GM15510 (cell line): ENCODE measurements around the gene KLHDC9.

Experiments
- POLR2A ChIP-seq: IDR thresholded peaks from 3 replicates; pipeline ENCODE4 v1.6.1; 2011; ENCODE audit warnings: borderline replicate concordance; ENCODE audit not compliant: insufficient read length; ENCODE audit errors: extremely low read depth

Gene KLHDC9

DNA sequence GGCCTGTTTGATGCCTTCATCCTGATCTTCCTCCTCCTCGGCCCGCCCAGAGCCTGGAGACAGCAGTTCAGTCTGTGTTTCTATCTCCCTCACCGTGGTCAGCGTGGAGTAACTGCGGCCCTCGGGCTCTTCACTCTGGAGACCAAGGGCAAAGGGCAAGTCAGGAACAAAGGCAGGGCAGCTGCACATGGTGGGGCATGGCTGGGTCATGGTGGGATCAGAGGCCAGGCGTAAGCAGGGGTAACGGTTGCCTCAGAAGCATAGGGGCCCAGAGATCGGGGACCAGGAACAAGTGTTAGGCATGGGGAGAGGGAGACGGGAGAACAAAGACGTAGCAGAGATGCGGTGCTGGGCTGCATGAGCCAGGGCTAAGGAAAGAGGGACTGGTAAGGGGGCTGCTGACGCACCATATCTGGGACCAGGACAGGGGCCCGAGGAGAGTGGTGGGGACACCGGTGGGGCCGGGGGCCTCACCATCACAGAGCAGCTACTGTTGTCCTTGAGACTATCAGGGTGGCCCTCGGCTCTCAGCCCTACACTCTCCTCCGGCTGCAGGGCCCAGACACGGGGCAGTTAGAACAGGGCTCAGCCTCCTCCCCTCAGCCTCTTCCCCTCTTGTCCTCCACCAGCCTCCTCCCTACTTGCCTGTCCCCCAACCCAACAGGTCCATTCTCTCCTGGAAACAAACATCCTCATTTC lies 25.3 kb upstream of the KLHDC9 start:
- TF ChIP-seq POLR2A, result no peak

DNA sequence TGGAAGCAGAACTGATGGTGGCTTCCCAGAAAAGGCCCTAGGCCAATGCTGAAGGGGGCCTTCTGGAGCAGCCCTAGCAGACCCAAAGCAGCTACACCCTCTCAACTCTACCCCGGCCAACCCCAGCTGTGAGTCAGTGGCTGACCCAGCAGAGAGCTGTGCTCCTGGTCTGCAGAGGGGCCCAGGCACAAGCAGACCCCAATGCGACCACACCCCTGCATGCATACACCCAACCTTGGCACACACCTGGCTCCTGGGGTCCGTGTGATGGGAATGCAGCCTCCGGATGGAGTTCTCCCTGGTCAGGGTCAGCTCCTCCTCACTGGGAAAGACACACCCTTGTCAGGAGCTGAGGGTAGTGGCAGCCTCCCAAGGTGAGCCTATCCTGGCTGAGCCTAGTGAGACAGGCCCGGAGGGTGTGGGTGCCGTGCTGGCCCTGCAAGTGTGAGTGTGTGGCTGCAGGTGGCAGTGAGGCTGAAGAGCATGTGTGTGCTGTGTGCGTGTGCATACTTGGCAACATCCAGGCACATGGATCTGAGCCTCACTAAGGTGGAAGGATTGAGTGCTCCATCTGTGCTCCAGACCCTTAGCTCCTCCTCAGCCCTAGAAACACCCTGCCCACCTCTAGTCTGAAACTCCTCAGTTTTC lies 24.6 kb upstream of the KLHDC9 start:
- TF ChIP-seq POLR2A, result no peak

DNA sequence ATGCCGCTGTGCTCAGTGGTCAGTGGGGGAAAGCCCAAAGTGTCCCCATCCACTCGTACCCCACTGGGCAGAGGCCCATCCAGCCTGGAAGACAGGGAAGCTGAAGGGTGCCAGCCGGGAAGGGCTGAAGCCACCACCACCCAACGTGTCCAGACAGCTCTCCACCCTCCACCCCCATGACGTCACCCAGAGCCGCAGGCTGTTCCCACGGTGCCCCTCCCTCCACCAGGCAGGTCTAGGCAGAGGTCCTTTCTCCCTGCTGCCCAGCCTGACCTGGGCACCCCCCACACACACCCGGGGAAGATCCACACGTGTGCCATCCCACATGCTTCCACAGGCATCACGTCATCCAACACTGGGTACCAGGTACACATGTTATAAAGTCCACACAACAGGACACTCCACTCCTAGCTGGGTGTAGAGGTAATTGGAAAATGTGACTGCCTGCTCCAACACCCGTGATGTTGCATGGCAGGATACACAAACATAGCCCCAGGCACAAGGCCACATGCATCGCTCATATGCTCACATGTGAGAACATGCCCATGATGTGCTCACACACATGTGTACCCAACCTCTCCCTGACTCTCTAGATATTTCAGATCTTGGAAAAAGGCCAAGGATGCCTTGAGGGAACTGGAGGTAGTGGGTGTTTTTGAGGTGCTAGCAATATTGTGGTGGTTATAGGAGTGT lies 23.3 kb upstream of the KLHDC9 start:
- TF ChIP-seq POLR2A, result no peak

DNA sequence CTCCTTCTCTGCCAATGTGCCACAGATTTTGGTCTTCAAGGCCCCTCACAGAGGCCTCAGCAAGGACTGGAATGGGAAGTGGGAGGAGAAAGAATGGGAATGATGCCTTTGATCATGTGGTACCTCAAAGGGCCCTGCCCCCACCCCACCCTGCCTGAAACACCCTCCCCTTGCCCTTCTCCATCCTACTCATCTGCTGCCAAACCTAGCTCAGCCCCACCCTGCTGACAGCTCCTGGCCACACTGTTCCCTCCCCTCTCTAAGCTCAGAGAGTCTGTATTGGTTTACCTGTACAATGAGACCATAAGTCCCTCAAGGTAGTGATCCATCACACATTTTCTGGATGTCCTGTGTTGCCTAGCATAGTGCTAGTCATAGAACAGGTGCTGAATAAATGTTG lies 21.8 kb upstream of the KLHDC9 start:
- TF ChIP-seq POLR2A, result no peak

DNA sequence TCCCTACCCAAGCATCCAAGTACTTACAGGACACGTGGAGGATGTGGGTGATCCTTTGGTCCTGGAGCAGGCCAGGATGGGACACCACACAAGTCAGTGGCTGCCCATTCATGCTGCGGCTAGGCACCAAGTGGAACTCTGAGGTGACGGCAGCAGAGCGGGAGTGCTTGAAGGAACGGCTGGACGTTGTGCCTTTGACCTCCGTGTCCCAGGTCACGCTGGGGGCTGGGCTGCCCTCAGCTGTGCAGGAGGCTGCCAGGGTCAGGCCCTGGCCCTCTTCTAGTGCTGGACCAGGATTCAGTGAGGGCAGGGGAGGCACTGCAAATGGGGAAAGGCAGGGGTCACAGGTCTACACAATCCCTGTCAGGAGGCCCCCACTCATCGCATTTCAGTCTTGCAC lies 20.7 kb upstream of the KLHDC9 start:
- no peak for TF ChIP-seq POLR2A

DNA sequence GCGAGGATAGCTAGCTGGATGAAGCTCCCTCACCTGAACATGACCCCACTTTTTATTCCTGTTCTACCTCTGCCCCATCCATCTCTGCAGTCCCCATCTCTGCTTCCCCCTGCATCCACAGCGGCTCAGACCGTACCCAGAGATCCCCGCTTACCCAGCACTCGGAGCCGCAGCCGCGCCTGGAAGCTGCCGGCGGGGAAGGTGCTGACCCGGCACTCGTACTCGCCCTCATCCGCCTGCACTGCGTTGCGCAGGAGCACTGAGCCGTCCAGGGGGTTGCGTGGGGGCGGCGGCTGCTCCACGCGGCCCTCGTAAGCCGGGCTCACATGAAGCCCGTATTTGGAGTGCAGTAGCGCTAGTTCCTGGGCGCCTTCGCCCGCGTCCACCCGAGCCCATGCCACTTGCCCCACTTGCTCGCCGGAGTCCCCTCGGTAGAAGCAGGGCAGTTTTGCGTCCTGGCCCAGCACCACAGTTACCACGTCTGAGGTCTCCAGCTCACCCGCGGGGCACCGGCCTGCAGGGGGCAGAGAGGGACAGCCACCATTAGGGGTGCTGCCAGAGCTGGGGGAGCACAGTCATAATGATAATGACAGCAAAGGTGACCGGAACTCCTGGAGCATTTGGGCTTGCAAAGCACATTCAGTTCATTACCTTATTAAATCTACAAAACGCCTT lies 18.6 kb upstream of the KLHDC9 start:
- no peak for TF ChIP-seq POLR2A

DNA sequence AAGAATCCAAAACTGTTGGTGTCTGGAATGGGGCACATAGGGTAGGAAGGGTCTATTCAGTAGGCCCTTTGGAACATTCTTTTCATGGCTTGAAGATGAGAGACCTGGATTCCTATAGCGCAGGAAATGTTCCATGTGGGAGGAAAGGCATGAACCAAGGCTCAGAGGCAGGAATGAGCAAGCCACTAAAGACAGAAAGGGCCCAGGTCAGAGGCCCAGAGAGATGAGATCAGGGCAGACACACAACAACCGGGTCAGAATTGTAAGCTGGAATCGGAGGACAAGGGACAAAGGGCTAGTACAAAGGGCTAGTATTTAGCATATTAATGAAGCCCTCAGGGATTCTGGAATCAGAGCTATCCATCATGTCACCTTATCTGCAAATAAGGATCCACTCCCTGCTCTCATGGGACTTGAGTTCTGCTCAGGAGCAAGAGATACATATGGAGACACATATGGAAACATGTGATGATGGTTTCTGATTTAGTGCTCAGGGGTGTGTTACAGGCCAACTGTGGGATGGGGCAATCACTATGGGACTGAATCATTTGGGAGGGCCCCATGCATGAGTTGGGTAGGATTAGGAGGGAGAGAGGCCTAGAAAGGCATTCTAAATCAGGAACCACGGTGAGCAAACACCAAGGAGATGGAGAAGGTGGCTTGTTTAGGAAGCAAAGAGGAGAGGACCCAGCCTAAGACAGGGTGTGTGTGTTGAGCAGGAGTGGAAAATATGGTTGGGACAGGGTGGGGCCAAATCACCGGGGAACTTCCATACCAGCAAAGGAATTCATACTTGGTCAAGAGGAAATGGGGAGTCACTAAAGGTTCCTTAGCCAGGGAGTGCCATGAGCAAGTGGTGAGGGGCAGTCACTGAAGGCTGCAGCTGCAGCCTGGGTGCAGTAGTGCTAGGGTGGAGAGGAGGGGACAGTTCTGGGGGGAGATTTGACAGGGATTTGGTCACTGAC lies 17.4 kb upstream of the KLHDC9 start:
- TF ChIP-seq POLR2A, result no peak

DNA sequence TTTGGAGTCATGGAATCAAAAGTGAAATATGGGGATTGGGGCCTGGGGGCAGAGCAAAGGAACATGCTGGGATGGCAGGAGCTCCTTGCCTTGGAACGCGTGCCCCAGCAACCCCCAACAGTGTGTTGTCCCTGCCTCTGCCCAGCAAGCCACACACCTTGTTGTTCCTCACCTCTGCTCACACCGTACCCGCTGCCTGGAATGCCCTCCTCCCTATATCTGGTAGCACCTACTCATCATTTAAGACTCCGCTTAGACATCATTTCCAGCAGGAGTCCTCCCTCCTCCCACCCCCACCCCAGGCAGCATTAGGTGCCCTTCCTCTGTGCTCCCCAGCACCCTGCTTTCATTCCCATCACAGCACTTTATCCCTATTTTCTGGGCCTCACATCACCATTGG lies 16.6 kb upstream of the KLHDC9 start:
- TF ChIP-seq POLR2A, result no peak

DNA sequence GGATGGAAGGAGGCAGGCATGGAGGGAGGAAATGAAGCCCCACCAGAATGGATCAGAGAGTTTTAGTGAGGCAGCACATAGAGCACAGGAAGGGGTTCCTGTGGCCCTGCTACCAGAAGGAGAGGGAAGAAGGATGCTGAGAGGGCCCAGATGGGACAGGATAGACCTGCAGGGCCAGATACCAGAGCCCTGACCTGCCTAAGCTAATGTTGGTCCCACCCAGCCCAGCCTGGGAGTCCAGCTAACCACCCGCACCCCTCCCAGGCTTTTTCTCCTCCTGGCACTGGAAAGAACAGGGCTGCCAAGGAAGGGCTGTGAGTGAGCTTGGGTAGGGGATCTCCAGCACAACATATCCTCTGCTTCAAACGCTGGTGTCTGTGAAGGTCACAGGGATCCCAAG lies 15.7 kb upstream of the KLHDC9 start:
- TF ChIP-seq POLR2A, result no peak

DNA sequence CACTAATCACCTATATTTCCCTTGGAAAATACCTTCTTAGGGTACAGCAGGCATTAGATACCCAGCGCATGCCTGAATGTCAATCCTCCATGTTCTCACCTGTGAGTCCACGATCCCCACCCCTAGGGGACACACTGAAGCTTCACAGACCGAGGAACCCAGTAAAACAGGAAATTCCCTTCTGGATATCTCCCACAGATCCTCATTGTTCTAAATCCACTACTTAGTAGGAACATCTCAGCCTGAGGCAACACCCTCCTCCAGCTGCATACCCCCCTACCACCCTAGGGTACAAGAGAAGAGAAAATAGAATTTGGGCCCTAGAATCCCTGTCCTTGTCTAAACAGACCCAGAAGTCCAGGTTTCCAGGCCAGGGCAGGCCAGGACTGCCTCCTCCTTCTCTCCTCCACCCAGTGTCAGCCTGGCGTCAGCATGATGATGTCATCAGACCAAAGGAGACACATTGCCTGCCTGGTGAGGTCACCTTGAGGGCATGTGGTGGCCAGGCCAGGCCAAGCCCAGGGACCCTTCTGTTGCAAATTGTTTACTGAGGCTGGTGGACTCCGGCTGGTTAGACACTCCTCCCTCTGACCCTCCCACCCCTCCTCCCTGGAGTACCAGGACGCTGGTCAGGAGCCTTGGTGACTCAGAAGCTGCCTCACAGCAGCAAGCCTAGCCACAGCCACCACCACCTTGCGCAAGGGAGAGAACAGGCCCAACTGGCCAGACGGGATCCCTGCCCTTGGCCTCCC lies 15.0 kb upstream of the KLHDC9 start:
- TF ChIP-seq POLR2A, result no peak

DNA sequence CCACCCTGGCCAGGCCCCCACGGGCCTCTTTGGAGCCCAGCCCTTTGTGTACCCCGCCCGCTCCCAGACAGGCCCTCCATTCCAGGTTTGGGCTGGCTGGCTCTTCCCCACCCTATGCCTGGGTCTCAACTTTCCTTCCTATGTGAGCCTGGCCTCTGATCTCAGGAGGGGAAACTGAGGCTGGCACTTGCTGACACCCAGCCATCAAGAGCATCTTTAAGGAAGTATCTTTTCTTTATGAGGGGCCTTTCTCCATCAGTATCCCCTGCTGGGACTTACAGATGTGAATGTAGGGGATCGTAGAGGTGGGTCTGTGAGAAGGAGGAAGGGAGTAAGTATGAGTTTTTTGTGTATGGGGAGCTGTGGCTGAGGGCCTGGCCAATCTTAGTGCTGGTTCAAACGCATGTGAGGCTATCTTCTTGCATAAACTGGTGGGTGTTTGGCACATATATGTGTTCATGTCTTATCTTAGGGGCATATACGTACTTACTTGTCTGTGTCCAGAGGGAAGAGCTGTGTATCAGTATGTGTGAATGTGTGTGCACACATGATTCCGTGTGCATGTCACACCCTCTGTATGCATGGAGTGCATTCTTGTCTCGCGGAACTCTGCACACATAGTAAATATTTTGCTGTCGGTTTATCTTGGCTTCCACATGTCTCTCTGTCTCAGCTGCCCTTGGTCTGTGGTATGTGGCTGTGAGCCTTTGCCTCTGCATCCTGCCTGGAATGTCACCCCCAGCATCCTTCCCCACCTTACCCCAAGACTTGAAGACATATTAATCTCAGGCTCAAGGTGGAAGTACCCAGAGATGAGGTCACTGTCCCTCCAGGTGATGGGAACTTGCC lies 14.2 kb upstream of the KLHDC9 start:
- no peak for TF ChIP-seq POLR2A

DNA sequence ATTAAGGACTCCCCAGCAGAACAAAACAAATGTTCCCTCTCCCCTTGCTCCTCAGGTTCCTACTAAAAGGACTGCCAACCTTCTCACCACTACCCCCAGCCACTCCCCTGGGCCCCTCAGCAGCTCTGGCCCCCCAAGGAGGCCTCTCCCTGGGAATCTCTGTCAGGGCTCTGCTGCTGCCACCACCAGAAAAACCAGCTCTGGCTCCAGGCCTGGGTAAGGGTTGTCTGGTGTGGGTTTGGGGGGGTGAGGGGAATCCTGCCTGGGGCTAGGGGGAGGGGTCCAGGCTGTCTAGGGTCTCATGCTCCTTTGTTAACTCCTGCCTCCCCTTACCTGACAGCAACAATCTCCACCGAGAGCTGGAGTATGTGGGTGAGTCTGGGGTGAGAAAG lies 13.6 kb upstream of the KLHDC9 start:
- TF ChIP-seq POLR2A, result no peak

DNA sequence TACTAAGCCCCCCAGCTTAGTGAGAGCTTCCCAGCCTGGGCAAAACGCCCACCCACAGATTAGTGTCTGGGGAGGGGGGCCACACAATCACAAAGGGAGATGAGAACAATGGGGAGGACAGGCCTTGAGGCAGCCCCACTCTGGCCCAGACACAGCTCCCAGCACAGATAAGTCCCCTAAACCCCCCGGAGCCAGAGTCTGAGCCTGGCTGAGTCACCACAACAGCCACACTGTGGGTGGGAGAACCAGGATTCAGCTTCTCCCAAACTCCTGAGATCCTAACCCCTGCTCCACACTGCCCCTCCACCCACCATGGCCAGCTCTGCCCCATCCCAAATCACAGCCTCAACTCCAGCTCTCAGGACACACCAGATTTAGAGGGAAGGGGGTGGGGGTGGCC lies 13.0 kb upstream of the KLHDC9 start:
- no peak for TF ChIP-seq POLR2A
